GM18867 (cell line): ENCODE measurements around the gene DNAH17.

ENCODE experiments used
- ATAC-seq: cut with Tn5 transposase; IDR thresholded peaks from one replicate; pipeline ENCODE4 v1.9.1; 2021; ENCODE audit warnings: mild to moderate bottlenecking, moderate library complexity; ENCODE audit not compliant: unreplicated experiment

DNAH17 gene

GRCh38 chr17:78417531-78417909 is 159.7 kb downstream of the DNAH17 start:
- no peak for ATAC-seq

GRCh38 chr17:78416791-78417530 is 160.2 kb downstream of the DNAH17 start:
- ATAC-seq = no peak

GRCh38 chr17:78415821-78416711 is 161.1 kb downstream of the DNAH17 start:
- no peak for ATAC-seq

DNA sequence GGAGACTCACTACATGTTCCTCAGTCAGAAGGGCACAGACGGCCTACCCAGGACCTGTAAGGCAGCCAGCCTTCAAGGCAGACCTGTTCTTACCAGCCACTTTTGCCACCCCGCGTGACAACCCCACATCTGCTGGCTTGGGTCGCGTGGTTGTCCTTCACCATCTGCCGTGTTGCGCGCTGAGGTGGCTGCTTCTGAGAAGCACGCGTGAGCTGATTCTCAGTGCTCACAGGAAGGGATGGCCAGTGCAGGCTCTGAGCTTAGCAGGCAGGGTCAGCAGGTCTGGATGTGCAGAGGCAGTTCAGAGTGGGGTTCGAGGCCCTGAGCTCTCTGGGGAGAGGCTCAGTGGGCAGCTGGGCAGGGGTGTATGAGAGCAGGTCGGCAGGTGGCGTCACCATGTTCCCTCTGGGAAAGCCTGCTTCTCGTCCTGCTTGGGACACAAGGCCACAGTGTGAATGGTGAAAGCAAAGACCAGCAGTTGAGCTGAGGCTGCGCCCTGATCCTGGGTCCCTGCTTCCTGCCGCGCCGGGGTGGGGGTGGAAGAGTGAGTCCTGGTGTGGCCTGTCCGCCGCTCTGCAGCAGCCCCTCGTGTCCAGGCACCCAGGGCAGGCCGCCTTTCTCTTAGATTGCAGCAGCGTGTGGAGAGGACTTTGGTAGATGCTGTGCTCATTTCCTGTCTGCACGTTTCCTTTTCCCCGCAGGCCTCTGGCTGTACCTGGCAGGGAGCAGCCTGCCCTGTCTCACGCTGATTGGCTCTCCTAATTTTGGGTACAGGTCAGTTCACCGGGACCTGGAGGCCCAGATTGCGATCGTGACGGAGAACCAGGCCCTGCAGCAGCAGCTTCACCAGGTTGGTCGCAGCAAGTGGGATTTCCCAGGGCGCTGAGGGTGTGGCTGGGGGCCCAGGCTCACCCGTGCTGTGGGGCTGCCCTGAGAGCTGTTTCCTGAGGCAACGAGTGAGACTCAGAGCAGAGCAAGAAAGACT is 162.7 kb downstream of the DNAH17 start:
- ATAC-seq = no peak

DNA sequence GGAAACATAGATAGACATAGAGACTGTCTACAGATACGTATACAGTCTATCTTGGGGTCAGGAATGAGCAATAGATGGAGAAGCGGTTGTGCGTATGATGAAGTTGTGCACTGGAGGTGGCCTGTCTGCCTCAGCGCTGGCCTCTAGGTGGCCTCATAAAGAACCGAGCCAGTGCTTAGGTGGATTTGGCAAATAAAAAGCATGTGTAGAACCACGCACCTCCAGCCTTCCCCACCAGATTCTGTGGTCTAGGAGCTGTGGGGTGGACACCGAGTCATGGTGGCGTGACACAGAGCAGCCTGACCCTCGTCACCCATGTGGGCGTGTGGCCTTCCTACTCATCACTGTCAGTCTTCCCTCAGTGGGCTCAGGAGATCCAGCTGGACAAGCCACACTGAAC is 164.8 kb downstream of the DNAH17 start:
- no peak for ATAC-seq

DNA sequence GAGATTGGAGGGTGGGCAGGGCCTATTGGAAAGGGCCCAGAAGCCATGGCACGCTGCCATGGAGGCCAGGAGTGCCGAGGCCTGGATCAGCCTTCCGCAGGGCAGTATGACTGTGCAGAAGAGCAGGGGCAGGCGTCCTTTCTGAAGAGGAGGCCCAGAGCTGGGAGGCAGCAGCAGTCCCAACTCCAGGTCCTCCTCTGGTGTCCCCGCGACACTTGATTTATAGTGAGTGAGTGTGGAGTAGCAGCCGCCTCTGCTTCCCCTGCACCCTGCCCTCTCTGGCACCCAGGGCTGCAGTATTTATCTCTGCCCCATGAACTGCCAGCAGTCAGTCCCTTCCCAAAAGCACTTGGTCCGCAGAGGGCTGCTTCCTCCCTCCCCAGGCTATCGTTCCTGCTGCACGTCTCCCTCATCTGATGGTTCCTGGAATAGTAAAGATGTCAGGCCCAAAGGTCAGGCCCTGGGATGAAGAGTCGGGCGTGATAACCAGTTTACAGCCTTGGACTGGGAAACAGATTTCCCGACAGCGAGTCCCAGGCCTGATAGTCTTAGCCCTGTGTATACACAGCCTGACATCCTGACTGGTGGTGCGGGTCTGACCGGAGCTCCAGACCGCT is 165.8 kb downstream of the DNAH17 start:
- ATAC-seq = no peak

DNA sequence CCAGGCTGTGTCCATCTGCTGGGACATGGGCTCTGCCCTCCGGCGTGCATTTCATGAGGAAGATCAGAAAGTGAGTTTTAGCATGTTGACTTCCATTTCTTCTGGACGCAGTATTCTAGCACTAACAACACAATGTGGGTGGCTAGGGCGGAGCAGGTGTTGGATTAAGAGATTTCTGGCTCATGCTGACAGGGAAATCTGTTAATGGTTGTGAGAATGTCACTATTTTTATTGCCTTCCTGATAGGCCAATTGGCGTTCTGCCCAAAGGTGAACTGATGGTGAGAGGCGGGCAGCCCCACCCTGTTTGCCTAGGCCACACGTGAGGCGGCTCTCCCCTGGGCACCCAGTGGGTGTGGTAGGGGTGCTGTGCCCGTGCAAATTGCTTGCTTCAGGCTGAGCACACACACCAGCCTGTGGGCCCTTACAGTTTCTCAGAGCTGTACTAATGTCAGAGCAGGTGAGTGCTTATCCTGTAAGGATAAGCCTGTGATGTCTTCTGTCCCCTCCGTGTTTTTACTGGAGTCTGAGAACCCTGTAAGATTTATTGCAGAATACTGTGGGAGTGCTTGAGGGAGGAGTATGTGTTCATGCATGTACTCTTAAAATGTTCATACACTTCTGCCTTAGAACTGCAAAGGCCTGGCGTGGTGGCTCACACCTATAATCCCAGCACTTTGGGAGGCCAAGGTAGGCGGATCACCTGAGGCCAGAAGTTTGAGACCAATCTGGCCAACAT is 167.8 kb downstream of the DNAH17 start:
- ATAC-seq = no peak

DNA sequence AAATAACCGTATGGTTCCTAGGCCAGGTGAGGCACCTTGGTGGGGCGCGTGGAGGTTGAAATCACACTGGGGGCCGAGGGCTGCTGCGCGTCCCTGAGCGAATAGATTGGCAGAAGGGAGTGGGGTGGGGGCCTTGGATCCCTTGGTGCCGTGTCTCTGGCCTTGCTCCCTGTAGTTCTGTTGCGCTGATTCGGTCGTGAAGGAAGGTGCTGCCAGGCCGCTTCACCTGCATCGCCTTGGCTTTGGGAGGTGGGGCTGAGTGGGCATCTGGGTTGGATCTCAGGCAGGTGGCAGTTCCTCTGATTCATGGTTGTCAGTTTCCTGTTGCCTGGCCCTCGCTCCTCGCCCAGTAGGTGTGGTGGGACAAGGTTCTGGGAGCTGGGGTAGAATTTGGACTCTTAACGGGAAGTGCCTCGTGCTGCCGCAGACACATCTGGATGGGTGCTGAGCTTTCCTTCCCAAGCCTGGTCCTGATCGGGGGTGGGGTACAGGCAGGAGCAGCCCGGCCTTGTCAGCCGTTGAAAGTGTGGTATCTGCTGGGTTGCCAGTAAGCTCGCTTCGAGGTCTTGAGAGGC is 168.6 kb downstream of the DNAH17 start:
- no peak for ATAC-seq

DNA sequence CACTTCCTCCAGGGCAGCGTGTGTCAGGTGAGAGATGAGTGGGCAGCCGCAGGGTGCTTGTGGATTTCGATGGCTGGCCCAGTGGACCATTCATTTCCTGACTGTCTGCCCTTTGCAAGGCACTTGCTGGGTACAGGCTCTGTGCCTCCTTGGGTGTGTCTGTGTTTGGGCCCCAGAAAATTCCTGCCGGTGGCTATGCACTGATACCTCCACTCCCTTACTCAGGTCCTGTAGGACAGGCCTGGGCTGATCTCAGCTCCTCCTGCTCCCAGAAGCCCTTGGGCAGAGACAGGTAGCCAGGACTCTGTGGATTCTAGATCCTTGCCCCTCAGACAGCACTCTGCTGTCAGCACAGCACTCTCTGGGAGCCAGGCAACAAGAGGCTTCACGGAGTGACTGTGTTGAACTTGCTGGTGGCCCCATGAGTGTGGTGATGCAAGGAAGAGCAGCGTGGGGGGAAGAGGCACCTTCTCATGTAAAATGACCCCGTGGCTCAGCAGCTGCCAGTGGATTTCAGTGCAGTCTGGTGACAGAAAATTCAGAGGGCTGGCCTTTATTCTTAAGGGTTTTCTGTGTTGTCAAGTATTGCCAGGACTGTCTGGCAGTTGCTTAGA is 169.7 kb downstream of the DNAH17 start:
- no peak for ATAC-seq

GRCh38 chr17:78406920-78407319 is 170.3 kb downstream of the DNAH17 start:
- ATAC-seq = no peak

DNA sequence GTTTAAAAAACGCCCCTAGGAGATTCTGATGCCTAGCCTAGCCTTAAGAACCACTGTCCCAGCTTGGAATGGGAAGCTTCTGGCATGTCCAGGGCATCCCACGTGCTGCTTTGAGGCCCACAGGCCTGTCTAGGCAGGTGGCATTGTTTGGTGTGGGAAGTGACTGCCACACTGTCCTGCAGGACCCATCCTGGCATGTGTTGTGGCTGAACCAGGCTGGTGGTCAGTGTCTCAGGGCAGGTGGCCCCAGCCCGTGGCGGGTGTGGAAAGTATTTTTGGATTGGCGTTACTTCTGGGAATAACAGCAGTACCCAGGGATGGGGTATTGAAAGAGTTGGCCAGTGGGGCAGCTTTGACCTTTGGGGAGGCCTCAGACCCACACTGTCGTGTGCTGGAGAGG is 170.8 kb downstream of the DNAH17 start:
- no peak for ATAC-seq

DNA sequence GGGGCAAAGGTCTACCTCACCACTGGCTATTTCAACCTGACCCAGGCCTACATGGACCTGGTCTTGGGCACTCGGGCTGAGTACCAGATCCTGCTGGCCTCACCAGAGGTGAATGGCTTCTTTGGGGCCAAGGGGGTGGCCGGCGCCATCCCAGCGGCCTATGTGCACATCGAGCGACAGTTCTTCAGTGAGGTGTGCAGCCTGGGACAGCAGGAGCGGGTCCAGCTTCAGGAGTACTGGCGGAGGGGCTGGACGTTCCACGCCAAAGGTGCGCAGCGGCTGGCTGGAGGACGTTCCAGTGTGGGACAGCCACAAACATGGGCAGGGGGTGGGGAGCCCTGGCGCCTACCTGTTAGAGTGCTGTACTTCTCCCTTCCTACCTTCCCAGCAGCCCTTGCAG is 173.4 kb downstream of the DNAH17 start:
- no peak for ATAC-seq

DNA sequence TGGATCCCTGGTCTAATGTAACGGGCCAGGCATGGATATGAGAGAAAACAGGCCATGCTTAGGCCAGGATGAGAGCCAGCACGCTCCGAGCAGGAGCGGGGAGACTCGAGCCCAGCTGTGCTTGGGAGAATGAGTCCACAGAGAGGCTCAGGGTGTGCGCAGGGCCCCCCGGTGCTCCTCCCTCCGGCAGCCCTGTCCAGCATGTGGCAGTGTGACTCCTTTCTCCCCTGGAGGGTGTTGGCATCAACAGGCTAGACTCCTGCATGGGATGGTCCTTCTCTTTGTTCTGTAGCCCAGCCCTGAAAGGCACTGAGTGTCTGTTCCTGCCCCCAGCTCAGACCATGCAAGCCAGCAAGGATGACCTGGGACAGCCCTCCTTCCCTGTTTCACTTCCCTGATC is 175.3 kb downstream of the DNAH17 start:
- ATAC-seq = no peak

DNA sequence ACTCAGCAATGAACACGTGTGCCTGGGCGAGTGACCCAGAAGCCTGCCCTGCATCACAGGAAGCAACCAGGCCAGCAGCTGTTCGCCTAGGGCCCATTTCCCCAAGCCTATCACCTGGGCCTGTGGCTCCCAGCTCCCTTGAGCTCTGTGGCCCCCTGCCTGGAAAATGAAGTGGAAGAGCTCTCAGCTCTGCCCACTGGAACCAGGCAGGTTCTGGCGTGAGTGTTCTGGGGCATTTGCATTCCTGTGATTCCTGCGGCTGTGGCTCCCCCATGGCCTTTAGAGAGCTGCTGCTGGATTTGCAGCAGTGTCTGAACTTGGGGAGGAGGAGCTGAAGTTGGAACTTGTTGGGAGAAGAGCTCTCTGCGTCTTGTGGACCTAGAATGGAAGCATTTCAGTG is 175.9 kb downstream of the DNAH17 start:
- no peak for ATAC-seq

GRCh38 chr17:78400581-78401240 is 176.5 kb downstream of the DNAH17 start:
- no peak for ATAC-seq

DNA sequence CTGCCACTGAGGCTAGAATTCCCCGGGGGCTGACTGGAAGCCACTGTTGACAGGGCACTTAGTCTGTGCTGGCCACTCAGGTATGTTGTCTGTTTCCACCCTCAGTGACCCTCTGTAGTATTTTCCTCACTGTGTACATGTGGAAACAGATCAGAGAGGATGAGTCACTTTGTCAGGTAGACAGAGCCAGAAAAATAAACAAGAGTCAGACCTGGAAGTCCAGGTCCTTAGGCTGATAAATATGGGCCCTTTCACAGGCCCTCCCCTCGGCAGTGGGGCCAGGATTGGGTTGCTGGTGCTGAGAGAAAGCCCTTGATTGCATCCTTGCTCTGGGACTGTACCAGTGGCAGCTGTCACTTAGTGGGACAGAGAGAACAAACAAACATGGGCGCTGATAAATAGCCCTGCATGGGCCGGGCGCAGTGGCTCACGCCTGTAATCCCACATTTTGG is 177.5 kb downstream of the DNAH17 start:
- ATAC-seq = no peak

- no peak for ATAC-seq
These were observed 178.0 kb downstream of the DNAH17 start for GRCh38 chr17:78399028-78399692.

DNA sequence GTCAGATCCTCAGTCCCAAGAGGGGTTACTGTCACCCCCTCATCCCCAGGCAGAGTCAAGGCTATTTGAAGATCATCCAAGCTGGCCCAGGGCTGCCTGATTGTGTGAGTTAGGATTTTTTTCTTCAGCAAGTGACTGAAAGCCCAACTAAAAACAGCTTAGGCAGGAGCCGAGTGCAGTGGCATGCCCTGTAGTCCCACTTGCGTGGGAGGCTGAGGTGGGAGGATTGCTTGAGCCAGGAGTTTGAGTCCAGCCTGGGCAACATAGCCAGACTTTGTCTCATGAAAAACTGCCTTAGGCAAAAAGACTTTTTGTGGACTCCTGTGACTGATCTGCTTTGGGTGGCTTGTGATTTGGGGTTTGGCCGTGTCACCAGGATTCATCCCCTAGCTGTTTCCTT is 178.8 kb downstream of the DNAH17 start:
- ATAC-seq = no peak
